ENCODE results near the gene HSD3B7. TPM values are rescaled to one million over a fixed set of nuclear protein-coding genes. Genes with fewer than 3 reads are reported as not detected.

HSD3B7 gene
- total RNA-seq, 2 experiments from 2014 or later: 2.4 to 3.3 TPM

DNA sequence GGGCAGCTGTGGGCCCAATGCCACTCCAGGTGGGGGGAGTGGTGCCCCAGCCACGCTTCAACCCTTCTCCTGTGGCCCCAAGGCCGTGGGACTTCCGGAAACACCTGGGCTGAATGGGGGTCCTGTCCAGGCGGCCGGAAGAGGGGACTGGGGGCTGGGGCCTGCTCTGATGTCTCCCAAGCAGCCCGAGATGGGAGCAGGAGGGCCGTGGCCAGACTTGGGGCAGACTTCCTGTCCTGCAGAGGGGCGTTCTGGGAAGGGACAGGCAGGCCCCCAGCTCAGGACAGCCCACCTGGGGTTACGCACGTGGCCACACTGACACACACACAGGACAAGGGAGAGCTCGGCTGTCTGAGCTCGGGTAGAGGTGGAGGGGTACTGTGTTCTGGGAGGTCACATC lies 5.1 kb downstream of the HSD3B7 start:
- POLR2A ChIA-PET: interaction anchor here (1.3 kb wide), 1 partner anchor 12 kb away, joined by 4 read pairs; no protein-coding TSS in a partner anchor
- CTCF ChIA-PET (ENCODE audit: unreplicated experiment): no interaction called here
- H3K9me2 ChIP-seq (ENCODE audit: insufficient read depth, low read length): no peaks in the 10 kb centered on the region
- peaks cover 18% of the 10 kb centered on the region for H3K36me3 ChIP-seq (ENCODE audit: insufficient read depth, low read length)
- H3K79me2 ChIP-seq (ENCODE audit: insufficient read depth, low read depth, low read length): no peaks in the 10 kb centered on the region
- H2AFZ ChIP-seq (ENCODE audit: low read length): no peak overlapping the region
- H3K4me3 ChIP-seq (ENCODE audit: low read depth, low read length, poor library complexity, severe bottlenecking): no peak overlapping the region
- no peaks in the 10 kb centered on the region for H4K20me1 ChIP-seq (ENCODE audit: insufficient read depth, low read length)
- H3K4me1 ChIP-seq (ENCODE audit: insufficient read depth, low read length, poor library complexity, severe bottlenecking): no peaks in the 10 kb centered on the region
- BruUV-seq (replicated peaks): no TSS peak
- DNase-seq (ENCODE audit: low spot score): no peak
- intact Hi-C loops (cut with micrococcal nuclease; ENCODE audit: unreplicated experiment): no loop called here
- H3K4me2 ChIP-seq (ENCODE audit: low read length): no peak overlapping the region
- H3K27ac ChIP-seq (ENCODE audit: low read depth, low read length, poor library complexity, severe bottlenecking): no peak overlapping the region
- no peak for TF ChIP-seq EZH2phosphoT487 (IDR thresholded peaks at IDR 0.05; ENCODE audit: borderline replicate concordance, low read depth, low read length)
- TF ChIP-seq, protein P1, sequence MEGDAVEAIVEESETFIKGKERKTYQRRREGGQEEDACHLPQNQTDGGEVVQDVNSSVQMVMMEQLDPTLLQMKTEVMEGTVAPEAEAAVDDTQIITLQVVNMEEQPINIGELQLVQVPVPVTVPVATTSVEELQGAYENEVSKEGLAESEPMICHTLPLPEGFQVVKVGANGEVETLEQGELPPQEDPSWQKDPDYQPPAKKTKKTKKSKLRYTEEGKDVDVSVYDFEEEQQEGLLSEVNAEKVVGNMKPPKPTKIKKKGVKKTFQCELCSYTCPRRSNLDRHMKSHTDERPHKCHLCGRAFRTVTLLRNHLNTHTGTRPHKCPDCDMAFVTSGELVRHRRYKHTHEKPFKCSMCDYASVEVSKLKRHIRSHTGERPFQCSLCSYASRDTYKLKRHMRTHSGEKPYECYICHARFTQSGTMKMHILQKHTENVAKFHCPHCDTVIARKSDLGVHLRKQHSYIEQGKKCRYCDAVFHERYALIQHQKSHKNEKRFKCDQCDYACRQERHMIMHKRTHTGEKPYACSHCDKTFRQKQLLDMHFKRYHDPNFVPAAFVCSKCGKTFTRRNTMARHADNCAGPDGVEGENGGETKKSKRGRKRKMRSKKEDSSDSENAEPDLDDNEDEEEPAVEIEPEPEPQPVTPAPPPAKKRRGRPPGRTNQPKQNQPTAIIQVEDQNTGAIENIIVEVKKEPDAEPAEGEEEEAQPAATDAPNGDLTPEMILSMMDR (conservative IDR thresholded peaks at IDR 0.05; ENCODE audit: low read length): no peak
- no peaks in the 10 kb centered on the region for H3K9me3 ChIP-seq (ENCODE audit: low read length)

DNA sequence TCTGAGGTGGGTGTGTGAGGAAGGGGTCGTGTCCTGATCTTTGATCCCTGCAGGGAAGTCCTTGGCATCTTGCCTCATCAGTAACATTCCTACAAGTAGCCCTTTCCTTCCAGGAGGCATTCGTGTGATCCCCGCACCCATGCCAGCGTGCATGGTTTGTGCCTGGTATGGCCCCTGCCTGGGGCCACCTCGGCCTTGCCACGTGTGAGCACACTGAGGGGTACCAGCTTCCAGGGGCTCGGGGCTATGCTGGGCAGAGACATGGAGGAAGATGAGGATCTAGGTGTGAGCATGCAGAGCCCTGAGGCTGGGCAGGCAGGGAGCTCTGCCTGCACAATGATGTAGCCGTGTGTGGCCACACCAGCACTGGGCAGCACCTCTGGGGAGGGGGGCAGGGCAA lies 6.0 kb downstream of the HSD3B7 start:
- CTCF ChIA-PET (ENCODE audit: unreplicated experiment): interaction anchor here (0.6 kb wide), 1 partner anchor 32 kb away, joined by 3 read pairs; no protein-coding TSS in a partner anchor
- H3K4me3 ChIP-seq (ENCODE audit: low read depth, low read length, poor library complexity, severe bottlenecking): no peak overlapping the region
- no peaks in the 10 kb centered on the region for H3K9me3 ChIP-seq (ENCODE audit: low read length)
- H3K4me2 ChIP-seq (ENCODE audit: low read length): no peak overlapping the region
- H3K9me2 ChIP-seq (ENCODE audit: insufficient read depth, low read length): no peaks in the 10 kb centered on the region
- TF ChIP-seq, protein P1 (conservative IDR thresholded peaks at IDR 0.05; ENCODE audit: low read length): no peak
- no peak for TF ChIP-seq EZH2phosphoT487 (IDR thresholded peaks at IDR 0.05; ENCODE audit: borderline replicate concordance, low read depth, low read length)
- intact Hi-C loops (cut with micrococcal nuclease; ENCODE audit: unreplicated experiment): no loop called here
- no peak for DNase-seq (ENCODE audit: low spot score)
- peaks cover 8% of the 10 kb centered on the region; the same call in 1 of the 2 replicates for H3K36me3 ChIP-seq (ENCODE audit: insufficient read depth, low read length)
- H3K79me2 ChIP-seq (ENCODE audit: insufficient read depth, low read depth, low read length): no peaks in the 10 kb centered on the region
- H2AFZ ChIP-seq (ENCODE audit: low read length): no peak overlapping the region
- no peaks in the 10 kb centered on the region for H4K20me1 ChIP-seq (ENCODE audit: insufficient read depth, low read length)
- H3K27ac ChIP-seq (ENCODE audit: low read depth, low read length, poor library complexity, severe bottlenecking): no peak overlapping the region
- POLR2A ChIA-PET: interaction anchor here (1.3 kb wide), 1 partner anchor 11 kb away, joined by 4 read pairs; no protein-coding TSS in a partner anchor
- no TSS peak for BruUV-seq (replicated peaks)
- no peaks in the 10 kb centered on the region for H3K4me1 ChIP-seq (ENCODE audit: insufficient read depth, low read length, poor library complexity, severe bottlenecking)

DNA sequence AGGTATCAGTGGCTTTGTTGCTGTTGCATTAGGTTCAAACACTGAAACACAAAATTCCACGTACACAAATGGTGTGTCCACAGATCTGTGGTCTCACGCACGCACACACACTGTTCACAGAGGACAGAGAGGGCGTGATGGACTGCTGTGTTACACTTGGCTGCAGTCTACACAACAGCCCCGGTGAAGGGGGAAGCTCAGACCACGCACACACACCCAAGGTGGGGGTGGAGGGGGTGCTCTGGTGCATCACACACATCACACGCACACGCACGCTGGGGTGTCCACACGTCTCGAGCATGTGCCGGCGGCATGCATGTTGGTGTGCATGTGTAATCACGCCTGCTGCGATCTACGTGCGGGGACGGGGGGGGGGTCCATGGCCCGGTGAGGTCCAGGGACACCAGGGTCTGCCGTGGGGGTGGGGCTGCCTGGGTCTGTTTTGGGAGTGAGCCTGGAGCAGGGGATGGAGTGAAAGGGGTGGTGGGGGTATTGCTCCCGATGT lies 7.3 kb downstream of the HSD3B7 start:
- Histone ChIP-seq H3K9me3 (ENCODE audit: low read length) (no peaks in the 10 kb centered on the region), H3K27ac (ENCODE audit: low read depth, low read length, poor library complexity, severe bottlenecking) (no peak overlapping the region), H3K9me2 (ENCODE audit: insufficient read depth, low read length) (no peaks in the 10 kb centered on the region), H3K4me3 (ENCODE audit: low read depth, low read length, poor library complexity, severe bottlenecking) (no peak overlapping the region), H3K79me2 (ENCODE audit: insufficient read depth, low read depth, low read length) (no peaks in the 10 kb centered on the region), H3K4me1 (ENCODE audit: insufficient read depth, low read length, poor library complexity, severe bottlenecking) (peaks cover 10% of the 10 kb centered on the region), H3K4me2 (ENCODE audit: low read length) (no peak overlapping the region), H2AFZ (ENCODE audit: low read length) (no peak overlapping the region), H3K36me3 (ENCODE audit: insufficient read depth, low read length) (no peaks in the 10 kb centered on the region), H4K20me1 (ENCODE audit: insufficient read depth, low read length) (no peaks in the 10 kb centered on the region)
- ChIA-PET CTCF (ENCODE audit: unreplicated experiment) (no interaction called here), POLR2A (no interaction called here)
- no peak for DNase-seq (ENCODE audit: low spot score)
- intact Hi-C loops (cut with micrococcal nuclease; ENCODE audit: unreplicated experiment): no loop called here
- BruUV-seq (replicated peaks): no TSS peak
- TF ChIP-seq, protein P1 (conservative IDR thresholded peaks at IDR 0.05; ENCODE audit: low read length): no peak
- TF ChIP-seq EZH2phosphoT487 (IDR thresholded peaks at IDR 0.05; ENCODE audit: borderline replicate concordance, low read depth, low read length): no peak

All from OCI-LY7 (cell line).